Measurements from ENCODE around the gene SLC22A23.

Gene SLC22A23

DNA sequence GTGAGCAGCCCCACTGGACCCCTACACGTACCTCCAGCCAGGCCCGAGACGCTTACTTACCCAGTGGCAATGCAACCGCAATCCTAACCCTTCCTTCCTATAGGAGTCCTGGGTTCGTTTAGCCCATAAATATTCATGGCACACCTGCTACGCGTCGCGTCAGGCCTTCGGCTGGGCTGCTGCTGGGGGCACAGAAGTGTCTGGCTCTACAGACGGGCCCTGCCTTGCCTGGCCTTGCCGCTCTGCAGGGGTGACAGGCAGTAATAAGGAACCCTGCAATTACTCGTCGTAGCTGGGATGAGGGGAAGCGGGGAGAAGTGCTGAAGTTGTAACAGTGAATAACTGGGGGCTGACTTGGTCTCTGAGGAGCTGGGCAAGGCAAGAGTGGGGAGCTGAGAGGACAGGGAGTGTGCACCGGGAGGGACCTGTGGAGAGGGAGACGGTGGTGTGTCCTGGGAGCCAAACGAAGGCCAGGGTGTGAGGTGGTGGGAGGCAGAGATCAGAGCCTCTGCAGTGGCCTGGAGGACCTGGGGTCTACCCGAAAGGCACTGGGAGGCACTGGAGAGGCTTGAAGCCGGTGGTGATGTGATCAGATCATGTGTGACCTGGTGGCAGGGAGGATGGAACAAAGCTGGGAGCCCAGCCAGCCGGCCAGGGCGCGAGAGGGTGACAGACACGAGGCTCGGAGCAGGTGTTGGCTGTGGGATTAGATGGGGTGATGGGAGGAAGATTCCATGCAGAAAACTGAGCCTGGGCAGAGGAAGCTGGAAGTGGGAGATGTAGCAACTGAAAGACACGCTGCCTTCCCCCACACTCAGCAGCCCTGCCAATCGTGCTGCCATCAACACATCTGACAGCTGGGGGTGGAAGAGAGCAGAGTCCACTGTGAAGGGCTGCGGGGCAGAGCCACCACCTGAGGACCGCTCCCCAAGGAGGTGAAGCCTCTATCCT is 161.7 kb downstream of the SLC22A23 start (continued):
- TF ChIP-seq, protein P1, sequence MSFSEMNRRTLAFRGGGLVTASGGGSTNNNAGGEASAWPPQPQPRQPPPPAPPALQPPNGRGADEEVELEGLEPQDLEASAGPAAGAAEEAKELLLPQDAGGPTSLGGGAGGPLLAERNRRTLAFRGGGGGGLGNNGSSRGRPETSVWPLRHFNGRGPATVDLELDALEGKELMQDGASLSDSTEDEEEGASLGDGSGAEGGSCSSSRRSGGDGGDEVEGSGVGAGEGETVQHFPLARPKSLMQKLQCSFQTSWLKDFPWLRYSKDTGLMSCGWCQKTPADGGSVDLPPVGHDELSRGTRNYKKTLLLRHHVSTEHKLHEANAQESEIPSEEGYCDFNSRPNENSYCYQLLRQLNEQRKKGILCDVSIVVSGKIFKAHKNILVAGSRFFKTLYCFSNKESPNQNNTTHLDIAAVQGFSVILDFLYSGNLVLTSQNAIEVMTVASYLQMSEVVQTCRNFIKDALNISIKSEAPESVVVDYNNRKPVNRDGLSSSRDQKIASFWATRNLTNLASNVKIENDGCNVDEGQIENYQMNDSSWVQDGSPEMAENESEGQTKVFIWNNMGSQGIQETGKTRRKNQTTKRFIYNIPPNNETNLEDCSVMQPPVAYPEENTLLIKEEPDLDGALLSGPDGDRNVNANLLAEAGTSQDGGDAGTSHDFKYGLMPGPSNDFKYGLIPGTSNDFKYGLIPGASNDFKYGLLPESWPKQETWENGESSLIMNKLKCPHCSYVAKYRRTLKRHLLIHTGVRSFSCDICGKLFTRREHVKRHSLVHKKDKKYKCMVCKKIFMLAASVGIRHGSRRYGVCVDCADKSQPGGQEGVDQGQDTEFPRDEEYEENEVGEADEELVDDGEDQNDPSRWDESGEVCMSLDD (tag by site-specific recombination; IDR thresholded peaks at IDR 0.05) = no peak
- no peak for TF ChIP-seq ZNF10 (tag by site-specific recombination; IDR thresholded peaks at IDR 0.05)
- no peak for TF ChIP-seq ZNF335 (tag by site-specific recombination; conservative IDR thresholded peaks at IDR 0.05)
- no peak for TF ChIP-seq ZNF24 (tag by site-specific recombination; IDR thresholded peaks at IDR 0.05)

DNA sequence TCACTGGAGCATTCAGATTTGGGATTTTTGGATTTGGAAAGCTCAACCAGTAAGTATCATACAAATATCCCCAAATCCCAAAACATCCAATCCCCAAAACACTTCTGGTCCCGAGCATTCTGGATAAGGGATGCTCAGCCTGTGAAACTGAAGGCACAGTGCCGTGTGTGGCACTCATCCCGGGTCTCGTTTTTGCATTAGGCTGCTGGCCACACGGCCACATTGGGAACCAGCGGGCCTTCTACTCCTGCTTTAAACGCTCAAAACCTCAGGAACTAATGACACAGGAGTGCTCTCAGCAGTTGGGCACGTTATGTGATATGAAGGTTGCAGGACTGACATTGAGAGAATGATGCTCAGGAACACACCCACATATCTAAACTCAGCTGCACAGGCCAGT is 162.5 kb downstream of the SLC22A23 start:
- Histone ChIP-seq H3K9me3 (ENCODE audit: control insufficient read depth, insufficient read depth, low read depth, low read length) (no peaks in the 10 kb centered on the region), H3K36me3 (ENCODE audit: control insufficient read depth in 2 of 2, insufficient read depth in 1 of 2, low read length in 2 of 2) (peaks cover 0 to 32% of the 10 kb centered on the region in 2 experiments; a peak in 1 of 3 replicates), H3K4me3 (ENCODE audit: low read depth, low read length) (no peak overlapping the region), H3K4me1 (ENCODE audit: control insufficient read depth, insufficient read depth, low read length) (no peaks in the 10 kb centered on the region), H3K27ac (ENCODE audit: extremely low read depth, low read depth, low read length) (no peak overlapping the region)
- TF ChIP-seq ZNF10 (tag by site-specific recombination; IDR thresholded peaks at IDR 0.05) (no peak), ZNF239 (tag by site-specific recombination; IDR thresholded peaks at IDR 0.05) (no peak), ZXDB (tag by site-specific recombination; IDR thresholded peaks at IDR 0.05) (no peak), ZNF324 (tag by site-specific recombination; IDR thresholded peaks at IDR 0.05) (no peak), ZNF629 (tag by site-specific recombination; IDR thresholded peaks at IDR 0.05) (no peak), ZNF169 (tag by site-specific recombination; IDR thresholded peaks at IDR 0.05) (no peak), KLF8 (tag by site-specific recombination; IDR thresholded peaks at IDR 0.05) (no peak), ZNF837 (tag by site-specific recombination; IDR thresholded peaks at IDR 0.05) (no peak), ZBTB48 (tag by site-specific recombination; IDR thresholded peaks at IDR 0.05) (no peak), EGR2 (tag by site-specific recombination; IDR thresholded peaks at IDR 0.05; ENCODE audit: low read depth) (no peak), ZNF202 (tag by site-specific recombination; IDR thresholded peaks at IDR 0.05; ENCODE audit: borderline replicate concordance) (no peak), ZNF626 (tag by site-specific recombination; IDR thresholded peaks at IDR 0.05) (no peak)
- TF ChIP-seq, protein P2, sequence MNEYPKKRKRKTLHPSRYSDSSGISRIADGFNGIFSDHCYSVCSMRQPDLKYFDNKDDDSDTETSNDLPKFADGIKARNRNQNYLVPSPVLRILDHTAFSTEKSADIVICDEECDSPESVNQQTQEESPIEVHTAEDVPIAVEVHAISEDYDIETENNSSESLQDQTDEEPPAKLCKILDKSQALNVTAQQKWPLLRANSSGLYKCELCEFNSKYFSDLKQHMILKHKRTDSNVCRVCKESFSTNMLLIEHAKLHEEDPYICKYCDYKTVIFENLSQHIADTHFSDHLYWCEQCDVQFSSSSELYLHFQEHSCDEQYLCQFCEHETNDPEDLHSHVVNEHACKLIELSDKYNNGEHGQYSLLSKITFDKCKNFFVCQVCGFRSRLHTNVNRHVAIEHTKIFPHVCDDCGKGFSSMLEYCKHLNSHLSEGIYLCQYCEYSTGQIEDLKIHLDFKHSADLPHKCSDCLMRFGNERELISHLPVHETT (tag by site-specific recombination; IDR thresholded peaks at IDR 0.05) = no peak
- TF ChIP-seq, protein P3, sequence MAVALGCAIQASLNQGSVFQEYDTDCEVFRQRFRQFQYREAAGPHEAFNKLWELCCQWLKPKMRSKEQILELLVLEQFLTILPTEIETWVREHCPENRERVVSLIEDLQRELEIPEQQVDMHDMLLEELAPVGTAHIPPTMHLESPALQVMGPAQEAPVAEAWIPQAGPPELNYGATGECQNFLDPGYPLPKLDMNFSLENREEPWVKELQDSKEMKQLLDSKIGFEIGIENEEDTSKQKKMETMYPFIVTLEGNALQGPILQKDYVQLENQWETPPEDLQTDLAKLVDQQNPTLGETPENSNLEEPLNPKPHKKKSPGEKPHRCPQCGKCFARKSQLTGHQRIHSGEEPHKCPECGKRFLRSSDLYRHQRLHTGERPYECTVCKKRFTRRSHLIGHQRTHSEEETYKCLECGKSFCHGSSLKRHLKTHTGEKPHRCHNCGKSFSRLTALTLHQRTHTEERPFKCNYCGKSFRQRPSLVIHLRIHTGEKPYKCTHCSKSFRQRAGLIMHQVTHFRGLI (tag by site-specific recombination; IDR thresholded peaks at IDR 0.05) = no peak
- TF ChIP-seq, protein P4, sequence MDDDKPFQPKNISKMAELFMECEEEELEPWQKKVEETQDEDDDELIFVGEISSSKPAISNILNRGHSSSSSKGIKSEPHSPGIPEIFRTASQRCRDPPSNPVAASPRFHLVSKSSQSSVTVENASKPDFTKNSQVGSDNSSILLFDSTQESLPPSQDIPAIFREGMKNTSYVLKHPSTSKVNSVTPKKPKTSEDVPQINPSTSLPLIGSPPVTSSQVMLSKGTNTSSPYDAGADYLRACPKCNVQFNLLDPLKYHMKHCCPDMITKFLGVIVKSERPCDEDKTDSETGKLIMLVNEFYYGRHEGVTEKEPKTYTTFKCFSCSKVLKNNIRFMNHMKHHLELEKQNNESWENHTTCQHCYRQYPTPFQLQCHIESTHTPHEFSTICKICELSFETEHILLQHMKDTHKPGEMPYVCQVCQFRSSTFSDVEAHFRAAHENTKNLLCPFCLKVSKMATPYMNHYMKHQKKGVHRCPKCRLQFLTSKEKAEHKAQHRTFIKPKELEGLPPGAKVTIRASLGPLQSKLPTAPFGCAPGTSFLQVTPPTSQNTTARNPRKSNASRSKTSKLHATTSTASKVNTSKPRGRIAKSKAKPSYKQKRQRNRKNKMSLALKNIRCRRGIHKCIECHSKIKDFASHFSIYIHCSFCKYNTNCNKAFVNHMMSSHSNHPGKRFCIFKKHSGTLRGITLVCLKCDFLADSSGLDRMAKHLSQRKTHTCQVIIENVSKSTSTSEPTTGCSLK (tag by site-specific recombination; IDR thresholded peaks at IDR 0.05) = no peak
- ChIA-PET CTCF (interaction anchor here (0.7 kb wide), 1 partner anchor 586 kb away, joined by 3 read pairs; no protein-coding TSS in a partner anchor), POLR2A (no interaction called here)
